Loucy (cell line): ENCODE data around the gene GTPBP2.

ENCODE experiments used
- H2AFZ ChIP-seq: fragments of 200-600 bp; sonication (generic); 2 replicates; pipeline ENCODE4 v1.6.0; 2016; ENCODE audit warnings: antibody characterized with exemption, mild to moderate bottlenecking, low read length, moderate library complexity
- H3F3A ChIP-seq: fragments of 200-600 bp; 2 replicates; pipeline ENCODE4 v1.6.0; 2016; ENCODE audit warnings: antibody characterized with exemption, low read depth, mild to moderate bottlenecking
- H3K27me3 ChIP-seq: fragments of 200-600 bp; sonication (generic); 2 replicates; pipeline ENCODE4 v1.6.1; 2014; ENCODE audit warnings: low read length, mild to moderate bottlenecking; ENCODE audit not compliant: insufficient read depth, poor library complexity, severe bottlenecking
- H3K36me3 ChIP-seq: fragments of 200-600 bp; sonication (generic); 2 replicates; pipeline ENCODE4 v1.6.1; 2016; ENCODE audit warnings: low read length; ENCODE audit not compliant: insufficient read depth
- H3K4me1 ChIP-seq: fragments of 200-600 bp; sonication (generic); 2 replicates; pipeline ENCODE4 v1.5.1; 2014; ENCODE audit warnings: low read length, mild to moderate bottlenecking; ENCODE audit not compliant: insufficient read depth, poor library complexity, severe bottlenecking
- H3K4me2 ChIP-seq: fragments of 200-600 bp; sonication (generic); 2 replicates; pipeline ENCODE4 v1.6.0; 2014; ENCODE audit warnings: antibody characterized with exemption, low read length, low read depth, mild to moderate bottlenecking; ENCODE audit not compliant: poor library complexity, severe bottlenecking
- H3K4me3 ChIP-seq: fragments of 200-600 bp; sonication (generic); 2 replicates; pipeline ENCODE4 v1.5.1; 2014; ENCODE audit warnings: low read length, mild to moderate bottlenecking, mixed read lengths; ENCODE audit not compliant: poor library complexity, severe bottlenecking
- H3K79me2 ChIP-seq: fragments of 200-600 bp; sonication (generic); 2 replicates; pipeline ENCODE4 v1.6.1; 2014; ENCODE audit warnings: low read length; ENCODE audit not compliant: insufficient read depth
- H3K9ac ChIP-seq: fragments of 200-600 bp; sonication (generic); 2 replicates; pipeline ENCODE4 v1.6.0; 2014; ENCODE audit warnings: mild to moderate bottlenecking, low read depth, low read length, moderate library complexity; ENCODE audit not compliant: poor library complexity, severe bottlenecking
- H3K9me2 ChIP-seq: fragments of 200-600 bp; sonication (generic); replicated peaks from 2 replicates; pipeline ENCODE4 v1.6.1; 2016; ENCODE audit warnings: low read depth, low read length, mixed read lengths
- H3K9me3 ChIP-seq: fragments of 200-600 bp; sonication (generic); 2 replicates; pipeline ENCODE4 v1.6.1; 2014; ENCODE audit warnings: mild to moderate bottlenecking, antibody characterized with exemption, low read length, low read depth; ENCODE audit not compliant: insufficient read depth
- H4K20me1 ChIP-seq: fragments of 200-600 bp; sonication (generic); 2 replicates; pipeline ENCODE4 v1.6.0; 2014; ENCODE audit warnings: antibody characterized with exemption, low read length, mild to moderate bottlenecking; ENCODE audit not compliant: insufficient read depth, poor library complexity, severe bottlenecking
- CTCF ChIP-seq: fragments of 200-600 bp; sonication (generic); conservative IDR thresholded peaks from 2 replicates; pipeline ENCODE4 v1.5.1; 2014; ENCODE audit warnings: mild to moderate bottlenecking, antibody characterized with exemption, low read length
- EZH2phosphoT487 ChIP-seq: fragments of 200-600 bp; IDR thresholded peaks from 2 replicates; pipeline ENCODE4 v1.6.1; 2018; ENCODE audit warnings: antibody characterized with exemption, mild to moderate bottlenecking, moderate library complexity, borderline replicate concordance

The GTPBP2 gene

GRCh38 chr6:43621078-43621835 is 7.8 kb downstream of the GTPBP2 start:
- peaks cover 11% of the 10 kb centered on the region; the same call in 1 of the 2 replicates for H3K79me2 ChIP-seq
- H4K20me1 ChIP-seq: no peaks in the 10 kb centered on the region
- TF ChIP-seq CTCF: no peak
- TF ChIP-seq EZH2phosphoT487: no peak
- H3K4me3 ChIP-seq: no peak overlapping the region
- no peaks in the 10 kb centered on the region for H3K27me3 ChIP-seq
- no peaks in the 10 kb centered on the region for H3K9me3 ChIP-seq
- no peak overlapping the region for H2AFZ ChIP-seq
- H3K9me2 ChIP-seq: no peaks in the 10 kb centered on the region
- no peak overlapping the region for H3K4me2 ChIP-seq
- peaks cover 53% of the 10 kb centered on the region; the same call in 1 of the 2 replicates for H3K36me3 ChIP-seq
- no peak overlapping the region for H3K9ac ChIP-seq
- H3F3A ChIP-seq: no peaks in the 10 kb centered on the region
- H3K4me1 ChIP-seq: peaks cover 2% of the 10 kb centered on the region

- no peak overlapping the region for H3K9ac ChIP-seq
- no peaks in the 10 kb centered on the region for H3K79me2 ChIP-seq
- no peak for TF ChIP-seq EZH2phosphoT487
- TF ChIP-seq CTCF: no peak
- no peaks in the 10 kb centered on the region for H3K27me3 ChIP-seq
- H3K4me1 ChIP-seq: no peaks in the 10 kb centered on the region
- no peak overlapping the region for H3K4me3 ChIP-seq
- H2AFZ ChIP-seq: no peak overlapping the region
- H3K36me3 ChIP-seq: peaks cover 41% of the 10 kb centered on the region; the same call in 1 of the 2 replicates
- H3F3A ChIP-seq: no peaks in the 10 kb centered on the region
- no peaks in the 10 kb centered on the region for H4K20me1 ChIP-seq
- H3K4me2 ChIP-seq: no peak overlapping the region
- no peaks in the 10 kb centered on the region for H3K9me2 ChIP-seq
- no peaks in the 10 kb centered on the region for H3K9me3 ChIP-seq
Measured at GRCh38 chr6:43616725-43617472, 12.2 kb downstream of the GTPBP2 start.

GRCh38 chr6:43614396-43614730 is 14.7 kb downstream of the GTPBP2 start:
- no peak overlapping the region for H2AFZ ChIP-seq
- H3K27me3 ChIP-seq: no peaks in the 10 kb centered on the region
- no peaks in the 10 kb centered on the region for H3K4me1 ChIP-seq
- H3K4me2 ChIP-seq: no peak overlapping the region
- H4K20me1 ChIP-seq: no peaks in the 10 kb centered on the region
- no peaks in the 10 kb centered on the region for H3K9me2 ChIP-seq
- no peak for TF ChIP-seq CTCF
- TF ChIP-seq EZH2phosphoT487: no peak
- H3K4me3 ChIP-seq: no peak overlapping the region
- H3K36me3 ChIP-seq: peaks cover 47% of the 10 kb centered on the region; the same call in 1 of the 2 replicates
- H3F3A ChIP-seq: no peaks in the 10 kb centered on the region
- no peaks in the 10 kb centered on the region for H3K79me2 ChIP-seq
- H3K9me3 ChIP-seq: no peaks in the 10 kb centered on the region
- no peak overlapping the region for H3K9ac ChIP-seq
